ENCODE results near the gene LBHD1.

LBHD1 gene

DNA sequence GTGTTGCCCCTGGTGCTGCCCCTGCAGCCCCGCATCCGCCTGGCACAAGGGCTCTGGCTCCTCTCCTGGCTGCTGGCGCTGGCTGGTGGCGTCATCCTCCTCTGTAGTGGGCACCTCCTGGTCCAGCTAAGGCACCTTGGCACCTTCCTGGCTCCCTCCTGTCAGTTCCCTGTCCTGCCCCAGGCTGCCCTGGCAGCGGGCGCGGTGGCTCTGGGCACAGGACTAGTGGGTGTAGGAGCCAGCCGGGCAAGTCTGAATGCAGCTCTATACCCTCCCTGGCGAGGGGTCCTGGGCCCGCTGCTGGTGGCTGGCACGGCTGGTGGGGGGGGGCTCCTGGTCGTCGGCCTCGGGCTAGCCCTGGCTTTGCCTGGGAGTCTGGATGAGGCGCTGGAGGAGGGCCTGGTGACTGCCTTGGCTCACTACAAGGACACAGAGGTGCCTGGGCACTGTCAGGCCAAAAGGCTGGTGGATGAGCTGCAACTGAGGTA lies 58.7 kb downstream of the LBHD1 start:
- no peak for DNase-seq
